ENCODE measurements around the gene HDAC7.

The HDAC7 gene

GRCh38 chr12:47828008-47828975 lies 8.6 kb upstream of the HDAC7 start:
- TF ChIP-seq GATA2 (IDR thresholded peaks at IDR 0.05; ENCODE audit: low read depth, low read length), result no peak
- no peak for TF ChIP-seq GATA3 (IDR thresholded peaks at IDR 0.05; ENCODE audit: low read depth, low read length)

- TF ChIP-seq GATA2 (IDR thresholded peaks at IDR 0.05; ENCODE audit: low read depth, low read length), result no peak
- no peak for TF ChIP-seq GATA3 (IDR thresholded peaks at IDR 0.05; ENCODE audit: low read depth, low read length)
These were observed 5.5 kb upstream of the HDAC7 start for GRCh38 chr12:47825173-47825639.

- TF ChIP-seq GATA2 (IDR thresholded peaks at IDR 0.05; ENCODE audit: low read depth, low read length) (no peak), GATA3 (IDR thresholded peaks at IDR 0.05; ENCODE audit: low read depth, low read length) (no peak)
These were observed 4.9 kb upstream of the HDAC7 start for GRCh38 chr12:47824635-47825034.

GRCh38 chr12:47824198-47824597 lies 4.5 kb upstream of the HDAC7 start:
- TF ChIP-seq GATA3 (IDR thresholded peaks at IDR 0.05; ENCODE audit: low read depth, low read length) (no peak), GATA2 (IDR thresholded peaks at IDR 0.05; ENCODE audit: low read depth, low read length) (no peak)

- TF ChIP-seq GATA3 (IDR thresholded peaks at IDR 0.05; ENCODE audit: low read depth, low read length) (no peak), GATA2 (IDR thresholded peaks at IDR 0.05; ENCODE audit: low read depth, low read length) (no peak)
These were observed 3.9 kb upstream of the HDAC7 start for GRCh38 chr12:47823422-47824086.

- TF ChIP-seq GATA2 (IDR thresholded peaks at IDR 0.05; ENCODE audit: low read depth, low read length), result no peak
- TF ChIP-seq GATA3 (IDR thresholded peaks at IDR 0.05; ENCODE audit: low read depth, low read length), result no peak
These were observed 3.2 kb upstream of the HDAC7 start for GRCh38 chr12:47822863-47823262.

GRCh38 chr12:47822401-47822800 lies 2.7 kb upstream of the HDAC7 start:
- TF ChIP-seq GATA3 (IDR thresholded peaks at IDR 0.05; ENCODE audit: low read depth, low read length) (no peak), GATA2 (IDR thresholded peaks at IDR 0.05; ENCODE audit: low read depth, low read length) (no peak)

GRCh38 chr12:47821346-47821706 lies 1.6 kb upstream of the HDAC7 start:
- TF ChIP-seq GATA2 (IDR thresholded peaks at IDR 0.05; ENCODE audit: low read depth, low read length), result no peak
- no peak for TF ChIP-seq GATA3 (IDR thresholded peaks at IDR 0.05; ENCODE audit: low read depth, low read length)

- no peak for TF ChIP-seq GATA2 (IDR thresholded peaks at IDR 0.05; ENCODE audit: low read depth, low read length)
- TF ChIP-seq GATA3 (IDR thresholded peaks at IDR 0.05; ENCODE audit: low read depth, low read length), result no peak
These were observed 1.1 kb upstream of the HDAC7 start for GRCh38 chr12:47820631-47821345.

- no peak for TF ChIP-seq GATA2 (IDR thresholded peaks at IDR 0.05; ENCODE audit: low read depth, low read length)
- TF ChIP-seq GATA3 (IDR thresholded peaks at IDR 0.05; ENCODE audit: low read depth, low read length), result no peak
These were observed 386 bp downstream of the HDAC7 start for GRCh38 chr12:47819138-47819895.

GRCh38 chr12:47818467-47819137 lies 1.1 kb downstream of the HDAC7 start:
- TF ChIP-seq GATA3 (IDR thresholded peaks at IDR 0.05; ENCODE audit: low read depth, low read length) (no peak), GATA2 (IDR thresholded peaks at IDR 0.05; ENCODE audit: low read depth, low read length) (no peak)

- no peak for TF ChIP-seq GATA2 (IDR thresholded peaks at IDR 0.05; ENCODE audit: low read depth, low read length)
- TF ChIP-seq GATA3 (IDR thresholded peaks at IDR 0.05; ENCODE audit: low read depth, low read length), result no peak
These were observed 1.7 kb downstream of the HDAC7 start for GRCh38 chr12:47818007-47818376.
